Neural cell (in vitro differentiated cells): ENCODE measurements around the gene MAML2.

Experiments used
- EZH2 ChIP-seq: fragments of 200-600, 300-800 bp; shearing (Covaris generic), sonication (generic); IDR thresholded peaks from 2 replicates; pipeline ENCODE4 v1.6.1; 2014; ENCODE audit warnings: antibody characterized with exemption, low read length, borderline replicate concordance, mild to moderate bottlenecking; ENCODE audit not compliant: insufficient read depth, poor library complexity, severe bottlenecking
- MXI1 ChIP-seq: fragments of 450-650 bp; conservative IDR thresholded peaks from 2 replicates; pipeline ENCODE4 v1.6.1; 2014; ENCODE audit warnings: antibody characterized with exemption, mild to moderate bottlenecking; ENCODE audit not compliant: poor library complexity, severe bottlenecking
- POLR2AphosphoS5 ChIP-seq: IDR thresholded peaks from 2 replicates; pipeline ENCODE4 v1.6.1; 2012
- TF ChIP-seq, protein P1 (sequence below): fragments of 450-650 bp; IDR thresholded peaks from 2 replicates; pipeline ENCODE4 v1.5.1; 2014; ENCODE audit warnings: antibody characterized with exemption, mild to moderate bottlenecking, moderate library complexity; ENCODE audit not compliant: poor library complexity, severe bottlenecking
- TF ChIP-seq, protein P2 (sequence below): IDR thresholded peaks from 2 replicates; pipeline ENCODE4 v1.6.1; 2012; ENCODE audit warnings: borderline replicate concordance

- no peak for TF ChIP-seq EZH2
- TF ChIP-seq, protein P1, sequence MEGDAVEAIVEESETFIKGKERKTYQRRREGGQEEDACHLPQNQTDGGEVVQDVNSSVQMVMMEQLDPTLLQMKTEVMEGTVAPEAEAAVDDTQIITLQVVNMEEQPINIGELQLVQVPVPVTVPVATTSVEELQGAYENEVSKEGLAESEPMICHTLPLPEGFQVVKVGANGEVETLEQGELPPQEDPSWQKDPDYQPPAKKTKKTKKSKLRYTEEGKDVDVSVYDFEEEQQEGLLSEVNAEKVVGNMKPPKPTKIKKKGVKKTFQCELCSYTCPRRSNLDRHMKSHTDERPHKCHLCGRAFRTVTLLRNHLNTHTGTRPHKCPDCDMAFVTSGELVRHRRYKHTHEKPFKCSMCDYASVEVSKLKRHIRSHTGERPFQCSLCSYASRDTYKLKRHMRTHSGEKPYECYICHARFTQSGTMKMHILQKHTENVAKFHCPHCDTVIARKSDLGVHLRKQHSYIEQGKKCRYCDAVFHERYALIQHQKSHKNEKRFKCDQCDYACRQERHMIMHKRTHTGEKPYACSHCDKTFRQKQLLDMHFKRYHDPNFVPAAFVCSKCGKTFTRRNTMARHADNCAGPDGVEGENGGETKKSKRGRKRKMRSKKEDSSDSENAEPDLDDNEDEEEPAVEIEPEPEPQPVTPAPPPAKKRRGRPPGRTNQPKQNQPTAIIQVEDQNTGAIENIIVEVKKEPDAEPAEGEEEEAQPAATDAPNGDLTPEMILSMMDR: no peak
- no peak for TF ChIP-seq POLR2AphosphoS5
- TF ChIP-seq, protein P2, sequence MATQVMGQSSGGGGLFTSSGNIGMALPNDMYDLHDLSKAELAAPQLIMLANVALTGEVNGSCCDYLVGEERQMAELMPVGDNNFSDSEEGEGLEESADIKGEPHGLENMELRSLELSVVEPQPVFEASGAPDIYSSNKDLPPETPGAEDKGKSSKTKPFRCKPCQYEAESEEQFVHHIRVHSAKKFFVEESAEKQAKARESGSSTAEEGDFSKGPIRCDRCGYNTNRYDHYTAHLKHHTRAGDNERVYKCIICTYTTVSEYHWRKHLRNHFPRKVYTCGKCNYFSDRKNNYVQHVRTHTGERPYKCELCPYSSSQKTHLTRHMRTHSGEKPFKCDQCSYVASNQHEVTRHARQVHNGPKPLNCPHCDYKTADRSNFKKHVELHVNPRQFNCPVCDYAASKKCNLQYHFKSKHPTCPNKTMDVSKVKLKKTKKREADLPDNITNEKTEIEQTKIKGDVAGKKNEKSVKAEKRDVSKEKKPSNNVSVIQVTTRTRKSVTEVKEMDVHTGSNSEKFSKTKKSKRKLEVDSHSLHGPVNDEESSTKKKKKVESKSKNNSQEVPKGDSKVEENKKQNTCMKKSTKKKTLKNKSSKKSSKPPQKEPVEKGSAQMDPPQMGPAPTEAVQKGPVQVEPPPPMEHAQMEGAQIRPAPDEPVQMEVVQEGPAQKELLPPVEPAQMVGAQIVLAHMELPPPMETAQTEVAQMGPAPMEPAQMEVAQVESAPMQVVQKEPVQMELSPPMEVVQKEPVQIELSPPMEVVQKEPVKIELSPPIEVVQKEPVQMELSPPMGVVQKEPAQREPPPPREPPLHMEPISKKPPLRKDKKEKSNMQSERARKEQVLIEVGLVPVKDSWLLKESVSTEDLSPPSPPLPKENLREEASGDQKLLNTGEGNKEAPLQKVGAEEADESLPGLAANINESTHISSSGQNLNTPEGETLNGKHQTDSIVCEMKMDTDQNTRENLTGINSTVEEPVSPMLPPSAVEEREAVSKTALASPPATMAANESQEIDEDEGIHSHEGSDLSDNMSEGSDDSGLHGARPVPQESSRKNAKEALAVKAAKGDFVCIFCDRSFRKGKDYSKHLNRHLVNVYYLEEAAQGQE: no peak
- TF ChIP-seq MXI1: no peak
Observed at GRCh38 chr11:96151501-96151900, 191.5 kb downstream of the MAML2 start.
